HepG2 (cell line): ENCODE data around the gene PRKCZ. TPM values are rescaled to one million over a fixed set of nuclear protein-coding genes. Genes with fewer than 3 reads are reported as not detected.

ENCODE experiments used
- CEBPB ChIP-seq: IDR thresholded peaks from 2 replicates; pipeline ENCODE4 v1.6.1; 2011; ENCODE audit warnings: low read depth, low read length, improper control_type of control experiment, borderline replicate concordance
- CREM ChIP-seq, 2 experiments: sonication (generic) in 1 of 2; formaldehyde crosslinking in 1 of 2; IDR thresholded peaks; 2 replicates each; pipeline versions ENCODE4 v1.4.0 to v1.6.1; 2016 to 2020; ENCODE audit warnings: antibody characterized with exemption in 1 of 2, mild to moderate bottlenecking in 1 of 2, missing genetic modification reagents in 1 of 2
- ELF3 ChIP-seq: IDR thresholded peaks from 2 replicates; pipeline ENCODE4 v1.6.1; 2016; ENCODE audit warnings: missing genetic modification reagents, missing compliant biosample characterization
- HOXA5 ChIP-seq: sonication (generic); formaldehyde crosslinking; IDR thresholded peaks from 2 replicates; pipeline ENCODE4 v1.4.0; 2020; ENCODE audit warnings: missing genetic modification reagents
- KLF11 ChIP-seq: IDR thresholded peaks from 2 replicates; pipeline ENCODE4 v1.6.1; 2016; ENCODE audit warnings: missing compliant biosample characterization
- KMT2A ChIP-seq: sonication (generic); formaldehyde crosslinking; IDR thresholded peaks from 2 replicates; pipeline ENCODE4 v1.4.0; 2020; ENCODE audit warnings: missing genetic modification reagents
- MEIS2 ChIP-seq: sonication (generic); formaldehyde crosslinking; IDR thresholded peaks from 2 replicates; pipeline ENCODE4 v1.9.0; 2021; ENCODE audit warnings: mild to moderate bottlenecking, missing genetic modification reagents
- NFATC3 ChIP-seq: sonication (generic); formaldehyde crosslinking; IDR thresholded peaks from 2 replicates; pipeline ENCODE4 v1.5.1; 2020; ENCODE audit warnings: mild to moderate bottlenecking, missing genetic modification reagents
- NFYC ChIP-seq: IDR thresholded peaks from 2 replicates; pipeline ENCODE4 v1.6.1; 2016; ENCODE audit warnings: missing genetic modification reagents, missing compliant biosample characterization
- PHF20 ChIP-seq: sonication (generic); formaldehyde crosslinking; IDR thresholded peaks from 2 replicates; pipeline ENCODE4 v1.5.0; 2020; ENCODE audit warnings: mild to moderate bottlenecking, missing genetic modification reagents
- POLR2A ChIP-seq, 2 experiments: IDR thresholded peaks; 2 replicates each; pipeline ENCODE4 v1.6.1; 2011; ENCODE audit warnings: low read depth in 2 of 2, low read length in 2 of 2, mild to moderate bottlenecking in 1 of 2, moderate library complexity in 1 of 2; ENCODE audit not compliant: insufficient read depth in 1 of 2
- RFXAP ChIP-seq: sonication (generic); formaldehyde crosslinking; IDR thresholded peaks from 2 replicates; pipeline ENCODE4 v1.4.0; 2020; ENCODE audit warnings: missing genetic modification reagents, borderline replicate concordance
- RNF219 ChIP-seq: sonication (generic); formaldehyde crosslinking; IDR thresholded peaks from 2 replicates; pipeline ENCODE4 v1.5.0; 2020; ENCODE audit warnings: mild to moderate bottlenecking, missing genetic modification reagents
- SAP130 ChIP-seq: IDR thresholded peaks from 2 replicates; pipeline ENCODE4 v1.6.1; 2016; ENCODE audit warnings: low read depth
- ZFP91 ChIP-seq: sonication (generic); formaldehyde crosslinking; IDR thresholded peaks from 2 replicates; pipeline ENCODE4 v1.9.0; 2022; ENCODE audit warnings: missing genetic modification reagents, mild to moderate bottlenecking, borderline replicate concordance
- ZNF510 ChIP-seq: sonication (generic); formaldehyde crosslinking; IDR thresholded peaks from 2 replicates; pipeline ENCODE4 v1.4.0; 2020; ENCODE audit warnings: low read depth, mild to moderate bottlenecking, missing genetic modification reagents
- ZNF556 ChIP-seq: sonication (generic); formaldehyde crosslinking; IDR thresholded peaks from 2 replicates; pipeline ENCODE4 v1.4.0; 2020; ENCODE audit warnings: mild to moderate bottlenecking, missing genetic modification reagents, borderline replicate concordance
- ZNF670 ChIP-seq: sonication (generic); formaldehyde crosslinking; IDR thresholded peaks from 2 replicates; pipeline ENCODE4 v1.8.0; 2022; ENCODE audit warnings: mild to moderate bottlenecking, missing genetic modification reagents, borderline replicate concordance
- ZNF691 ChIP-seq: sonication (generic); formaldehyde crosslinking; IDR thresholded peaks from 2 replicates; pipeline ENCODE4 v1.4.0; 2020; ENCODE audit warnings: missing genetic modification reagents, low read depth, mild to moderate bottlenecking, borderline replicate concordance
- ZNF800 ChIP-seq: sonication (generic); formaldehyde crosslinking; IDR thresholded peaks from 2 replicates; pipeline ENCODE4 v1.4.0; 2020; ENCODE audit warnings: missing genetic modification reagents
- polyA plus RNA-seq, 8 experiments: library from polyadenylated mRNA; depleted of rRNA in 3 of 8; stranded (reverse) in 7 of 8; unstranded in 1 of 8; fragments of >200 nt; fragmentation: Illumina TruSeq in 4 of 8; extraction: Trizol in 4 of 8; gene quantifications; 2 replicates each; pipeline versions ENCODE4 v1.2.1 to v1.2.3, GENCODE V29; 2011 to 2016; ENCODE audit warnings: low read depth in 4 of 8, missing spikeins in 1 of 8, mixed read lengths in 1 of 8; ENCODE audit not compliant: insufficient read depth in 1 of 8
- total RNA-seq, 5 experiments: library from RNA; depleted of rRNA; stranded (reverse); fragments of >200 nt; fragmentation: Illumina TruSeq; extraction: Trizol; gene quantifications; 2 replicates each; pipeline ENCODE4 v1.2.3, GENCODE V29; 2016; ENCODE audit warnings: low read depth in 1 of 5
- TF ChIP-seq, protein P1 (sequence below): sonication (generic); formaldehyde crosslinking; IDR thresholded peaks from 2 replicates; pipeline ENCODE4 v1.5.0; 2020; ENCODE audit warnings: missing genetic modification reagents

Gene PRKCZ
- total and polyA plus RNA-seq, 2 of the 13 experiments (the other 11 are each of a cell fraction or from before 2014, with no cell fraction given), result 34.7 to 85.2 TPM

DNA sequence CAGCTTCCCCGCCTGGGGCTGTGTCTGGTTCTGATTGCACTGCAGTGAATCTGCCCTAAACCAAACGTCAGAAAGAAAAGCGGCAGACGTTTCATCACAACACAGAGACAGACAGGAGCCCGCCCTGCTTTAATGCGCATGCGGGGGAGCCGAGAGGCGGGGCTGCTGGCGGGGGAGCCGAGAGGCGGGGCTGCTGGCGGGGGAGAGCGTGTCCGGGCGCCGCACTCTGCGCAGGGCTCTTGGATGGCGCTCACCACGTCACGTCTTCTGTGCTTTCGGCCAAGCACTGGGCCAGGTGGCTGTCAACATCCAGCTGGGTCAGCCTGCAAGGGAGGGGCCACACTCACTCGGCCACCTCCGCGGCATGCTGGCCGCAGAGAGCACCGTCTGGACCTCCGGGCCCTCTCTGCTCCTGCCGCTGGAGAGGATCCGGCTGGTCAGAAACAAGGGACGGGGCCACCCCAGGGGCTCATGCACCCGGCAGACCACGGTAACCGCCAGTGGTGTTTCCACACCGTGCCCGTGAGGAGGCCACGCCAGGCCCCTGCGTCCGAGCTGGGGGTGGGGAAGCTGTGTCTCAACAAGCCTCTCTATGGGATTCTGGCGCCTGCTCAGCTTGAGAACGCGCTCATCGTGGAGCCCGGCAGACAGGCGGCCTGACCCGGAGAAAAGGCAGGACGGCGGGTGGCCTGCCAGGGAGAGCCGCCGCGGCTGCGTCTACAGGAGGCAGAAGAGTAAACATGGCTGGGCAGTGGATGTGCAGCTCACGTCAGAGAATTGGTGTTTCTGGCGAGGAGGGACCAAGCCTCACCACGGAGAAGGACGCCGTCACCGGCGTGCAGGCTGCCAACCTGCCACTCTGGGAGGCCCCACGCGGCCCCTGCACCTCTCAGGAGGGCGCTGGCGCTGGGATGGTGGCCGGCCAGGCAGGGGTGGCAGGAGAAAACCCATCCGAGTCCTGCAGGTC, 139.5 kb downstream of the PRKCZ start (continued):
- TF ChIP-seq ZNF510 (CRISPR knock-in tag) (no peak), NFATC3 (CRISPR knock-in tag) (no peak), PHF20 (CRISPR knock-in tag) (peak; percentile 25; the same call in 1 of the 2 replicates), KLF11 (CRISPR knock-in tag) (0 out of 2 replicates have a peak, but pooled peaks have one; percentile 18), ZNF670 (CRISPR knock-in tag) (peak; percentile 94), ZNF691 (peak; percentile 84), KMT2A (peak; percentile 49; the same call in 1 of the 2 replicates), ZFP91 (CRISPR knock-in tag) (peak; percentile 83), HOXA5 (CRISPR knock-in tag) (peak; percentile 7; the same call in 1 of the 2 replicates), SAP130 (CRISPR knock-in tag) (peak; percentile 99), CREM (IDR thresholded peaks at IDR 0.05) (peak; percentile 32), CREM (CRISPR knock-in tag; IDR thresholded peaks at IDR 0.05) (0 out of 2 replicates have a peak, but pooled peaks have one; percentile 10), ELF3 (CRISPR knock-in tag) (no peak), NFYC (CRISPR knock-in tag) (peak; percentile 70), RFXAP (CRISPR knock-in tag) (peak; percentile 17; the same call in 1 of the 2 replicates), RNF219 (CRISPR knock-in tag) (no peak), POLR2A (IDR thresholded peaks at IDR 0.05; ENCODE audit: insufficient read depth in 1 of 2, low read depth in 2 of 2, low read length in 2 of 2) (peak in 1 of 2 experiments; percentile 55; a peak in 1 of 4 replicates), ZNF800 (peak; percentile 58), MEIS2 (CRISPR knock-in tag) (peak; percentile 46; the same call in 1 of the 2 replicates), ZNF556 (CRISPR knock-in tag) (peak; percentile 79), CEBPB (peak; percentile 80)
- TF ChIP-seq, protein P1, sequence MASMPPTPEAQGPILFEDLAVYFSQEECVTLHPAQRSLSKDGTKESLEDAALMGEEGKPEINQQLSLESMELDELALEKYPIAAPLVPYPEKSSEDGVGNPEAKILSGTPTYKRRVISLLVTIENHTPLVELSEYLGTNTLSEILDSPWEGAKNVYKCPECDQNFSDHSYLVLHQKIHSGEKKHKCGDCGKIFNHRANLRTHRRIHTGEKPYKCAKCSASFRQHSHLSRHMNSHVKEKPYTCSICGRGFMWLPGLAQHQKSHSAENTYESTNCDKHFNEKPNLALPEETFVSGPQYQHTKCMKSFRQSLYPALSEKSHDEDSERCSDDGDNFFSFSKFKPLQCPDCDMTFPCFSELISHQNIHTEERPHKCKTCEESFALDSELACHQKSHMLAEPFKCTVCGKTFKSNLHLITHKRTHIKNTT (CRISPR knock-in tag), result no peak
